Measurements from ENCODE around the gene GFRA1.

GRCh38 chr10:116246263-116246662 lies 26.7 kb downstream of the GFRA1 start:
- TF ChIP-seq CTCF (conservative IDR thresholded peaks at IDR 0.05; ENCODE audit: low read depth, low read length), result no peak
- no peak for TF ChIP-seq RAD21 (IDR thresholded peaks at IDR 0.05; ENCODE audit: low read length)
- TF ChIP-seq POLR2A (IDR thresholded peaks at IDR 0.05; ENCODE audit: low read depth, low read length), result no peak
- no peak for TF ChIP-seq SMC3 (IDR thresholded peaks at IDR 0.05; ENCODE audit: low read depth, low read length)
